ENCODE data around the gene PCNX1.

The PCNX1 gene

DNA sequence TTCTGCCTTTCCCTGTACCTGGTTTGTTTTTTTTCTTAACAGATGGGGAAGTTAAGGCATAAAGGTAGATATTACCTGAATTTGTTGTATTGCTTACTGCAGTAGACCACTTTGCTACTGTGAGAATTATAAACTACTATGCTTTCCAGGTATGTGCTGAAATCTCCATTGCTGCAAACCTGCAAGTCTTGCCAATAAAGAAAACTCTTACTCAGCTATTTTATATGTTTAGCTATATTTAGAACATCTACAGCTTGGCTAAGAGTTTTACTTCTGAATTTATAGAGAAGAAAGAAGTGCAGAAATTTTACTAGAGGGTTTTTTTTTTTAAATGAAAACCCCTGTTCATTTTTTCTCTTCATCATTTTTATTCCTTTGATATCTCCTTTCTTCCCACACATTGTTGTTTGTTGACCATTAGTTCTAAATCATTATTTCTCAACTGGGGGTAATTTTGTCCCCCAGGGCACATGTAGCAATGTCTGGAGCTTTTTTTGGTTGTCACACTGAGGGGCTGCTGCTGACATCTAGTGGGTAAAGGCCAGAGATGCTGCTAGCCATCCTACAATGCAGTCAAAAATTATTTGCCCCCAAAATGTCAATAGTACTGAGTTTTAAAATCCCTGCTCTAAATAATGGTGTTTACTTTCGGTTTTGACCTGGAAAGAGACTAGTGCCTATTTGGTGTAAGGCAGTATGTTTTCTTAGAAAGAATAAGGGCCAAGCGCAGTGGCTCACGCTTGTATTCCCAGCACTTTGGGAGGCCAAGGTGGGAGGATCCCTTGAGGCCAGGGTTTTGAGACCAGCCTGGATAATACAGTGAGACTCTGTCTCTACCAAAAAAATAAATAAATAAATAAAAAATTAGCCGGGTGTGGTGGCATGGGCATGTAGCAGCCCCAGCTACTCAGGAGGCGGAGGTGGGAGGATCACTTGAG is 48.6 kb downstream of the PCNX1 start:
- no peak overlapping the region for H3K4me3 ChIP-seq (ENCODE audit: low read depth, low read length)
- DNase-seq (ENCODE audit: low read depth), result peak; percentile 68
- TF ChIP-seq, protein P1, sequence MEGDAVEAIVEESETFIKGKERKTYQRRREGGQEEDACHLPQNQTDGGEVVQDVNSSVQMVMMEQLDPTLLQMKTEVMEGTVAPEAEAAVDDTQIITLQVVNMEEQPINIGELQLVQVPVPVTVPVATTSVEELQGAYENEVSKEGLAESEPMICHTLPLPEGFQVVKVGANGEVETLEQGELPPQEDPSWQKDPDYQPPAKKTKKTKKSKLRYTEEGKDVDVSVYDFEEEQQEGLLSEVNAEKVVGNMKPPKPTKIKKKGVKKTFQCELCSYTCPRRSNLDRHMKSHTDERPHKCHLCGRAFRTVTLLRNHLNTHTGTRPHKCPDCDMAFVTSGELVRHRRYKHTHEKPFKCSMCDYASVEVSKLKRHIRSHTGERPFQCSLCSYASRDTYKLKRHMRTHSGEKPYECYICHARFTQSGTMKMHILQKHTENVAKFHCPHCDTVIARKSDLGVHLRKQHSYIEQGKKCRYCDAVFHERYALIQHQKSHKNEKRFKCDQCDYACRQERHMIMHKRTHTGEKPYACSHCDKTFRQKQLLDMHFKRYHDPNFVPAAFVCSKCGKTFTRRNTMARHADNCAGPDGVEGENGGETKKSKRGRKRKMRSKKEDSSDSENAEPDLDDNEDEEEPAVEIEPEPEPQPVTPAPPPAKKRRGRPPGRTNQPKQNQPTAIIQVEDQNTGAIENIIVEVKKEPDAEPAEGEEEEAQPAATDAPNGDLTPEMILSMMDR (IDR thresholded peaks at IDR 0.05; ENCODE audit: low read depth, low read length), result peak; percentile 66
- no peak for TF ChIP-seq MYC (IDR thresholded peaks at IDR 0.05; ENCODE audit: low read depth, low read length)

DNA sequence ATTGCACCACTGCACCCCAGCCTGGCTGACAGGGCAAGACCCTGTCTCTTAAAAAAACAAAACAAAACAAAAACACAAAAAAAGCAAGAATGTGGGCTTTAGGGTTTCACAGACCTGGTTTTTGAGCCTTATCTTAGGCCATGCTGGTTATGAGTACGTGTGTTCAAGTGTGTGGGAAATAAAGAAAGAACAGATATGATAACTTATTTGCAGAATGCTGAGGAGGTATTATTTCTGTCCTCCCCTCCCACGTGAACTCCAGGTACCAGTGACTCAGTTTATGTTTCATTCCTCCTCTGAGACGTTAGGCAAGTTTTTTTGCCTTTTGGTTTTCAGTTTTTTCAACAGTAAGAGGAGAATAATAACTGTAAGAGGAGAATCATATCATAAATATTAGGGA is 49.3 kb downstream of the PCNX1 start:
- no peak for TF ChIP-seq MYC (IDR thresholded peaks at IDR 0.05; ENCODE audit: low read depth, low read length)
- TF ChIP-seq, protein P2, sequence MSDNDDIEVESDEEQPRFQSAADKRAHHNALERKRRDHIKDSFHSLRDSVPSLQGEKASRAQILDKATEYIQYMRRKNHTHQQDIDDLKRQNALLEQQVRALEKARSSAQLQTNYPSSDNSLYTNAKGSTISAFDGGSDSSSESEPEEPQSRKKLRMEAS (IDR thresholded peaks at IDR 0.05; ENCODE audit: low read depth, low read length), result no peak
- TF ChIP-seq POLR2A (IDR thresholded peaks at IDR 0.05; ENCODE audit: extremely low read depth, insufficient read length), result no peak
- TF ChIP-seq, protein P1 (IDR thresholded peaks at IDR 0.05; ENCODE audit: low read depth, low read length), result no peak
- H3K4me3 ChIP-seq (ENCODE audit: low read depth, low read length), result no peak overlapping the region
- DNase-seq (ENCODE audit: low read depth), result no peak

DNA sequence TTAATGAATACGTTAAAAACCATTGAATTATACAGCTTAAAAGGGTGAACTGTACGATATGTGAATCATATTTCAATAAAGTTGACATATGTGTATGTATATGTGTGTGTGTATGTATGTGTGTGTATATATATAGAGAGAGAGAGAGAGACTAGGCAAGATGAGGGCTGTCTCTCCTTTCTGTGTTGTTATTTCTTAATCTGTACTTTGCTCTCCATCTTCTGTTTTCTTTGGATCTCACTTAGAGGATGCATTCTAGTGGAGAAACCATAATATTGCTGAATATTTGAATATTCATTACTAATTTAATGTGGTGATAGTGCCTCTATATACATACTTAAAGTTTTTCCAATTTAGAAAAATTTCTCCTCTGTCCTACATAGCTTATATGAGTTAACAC is 50.5 kb downstream of the PCNX1 start:
- no peak for DNase-seq (ENCODE audit: low read depth)
- H3K4me3 ChIP-seq (ENCODE audit: low read depth, low read length), result no peak overlapping the region
- TF ChIP-seq MYC (IDR thresholded peaks at IDR 0.05; ENCODE audit: low read depth, low read length) (no peak), POLR2A (IDR thresholded peaks at IDR 0.05; ENCODE audit: extremely low read depth, insufficient read length) (no peak)
- TF ChIP-seq, protein P1 (IDR thresholded peaks at IDR 0.05; ENCODE audit: low read depth, low read length), result no peak
- TF ChIP-seq, protein P2 (IDR thresholded peaks at IDR 0.05; ENCODE audit: low read depth, low read length), result no peak

- no peak overlapping the region for H3K4me3 ChIP-seq (ENCODE audit: low read depth, low read length)
- no peak for TF ChIP-seq POLR2A (IDR thresholded peaks at IDR 0.05; ENCODE audit: extremely low read depth, insufficient read length)
- TF ChIP-seq, protein P1 (IDR thresholded peaks at IDR 0.05; ENCODE audit: low read depth, low read length), result no peak
- TF ChIP-seq MYC (IDR thresholded peaks at IDR 0.05; ENCODE audit: low read depth, low read length), result no peak
- TF ChIP-seq, protein P2 (IDR thresholded peaks at IDR 0.05; ENCODE audit: low read depth, low read length), result no peak
- no peak for DNase-seq (ENCODE audit: low read depth)
Observed at GRCh38 chr14:70962935-70963334, 55.7 kb downstream of the PCNX1 start.

DNA sequence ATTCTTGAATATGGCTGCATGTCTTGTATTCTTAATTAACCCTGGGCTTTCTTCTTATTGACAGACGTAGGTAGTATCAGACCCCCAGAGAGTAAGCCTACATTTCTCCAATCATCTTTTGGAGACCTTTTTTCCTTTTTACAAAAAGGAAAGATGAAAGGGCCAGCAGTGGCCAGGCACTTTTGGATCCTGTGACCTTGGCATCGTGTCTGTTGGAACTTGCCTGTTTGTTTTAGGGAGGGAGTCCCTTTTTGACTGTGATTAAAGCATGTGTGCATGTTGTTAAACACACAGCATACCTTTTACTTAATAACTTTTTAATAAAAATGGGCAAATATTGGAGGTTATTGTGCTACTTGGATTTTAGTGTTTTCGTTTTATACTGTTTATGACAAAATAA is 57.2 kb downstream of the PCNX1 start:
- H3K4me3 ChIP-seq (ENCODE audit: low read depth, low read length), result no peak overlapping the region
- no peak for DNase-seq (ENCODE audit: low read depth)
- TF ChIP-seq, protein P1 (IDR thresholded peaks at IDR 0.05; ENCODE audit: low read depth, low read length), result no peak
- TF ChIP-seq POLR2A (IDR thresholded peaks at IDR 0.05; ENCODE audit: extremely low read depth, insufficient read length) (no peak), MYC (IDR thresholded peaks at IDR 0.05; ENCODE audit: low read depth, low read length) (no peak)
- TF ChIP-seq, protein P2 (IDR thresholded peaks at IDR 0.05; ENCODE audit: low read depth, low read length), result no peak
